Activated CD4-positive, alpha-beta T cell treated with anti-CD3 and anti-CD28 coated beads, Interleukin-2, amount 50 U/mL, for 48 hours (primary cell): ENCODE results near the gene WDSUB1.

Source experiments
- DNase-seq, 2 experiments: peaks; one replicate each; pipeline ENCODE4 v3.0.0-alpha.2; 2020

The WDSUB1 gene, protein sequence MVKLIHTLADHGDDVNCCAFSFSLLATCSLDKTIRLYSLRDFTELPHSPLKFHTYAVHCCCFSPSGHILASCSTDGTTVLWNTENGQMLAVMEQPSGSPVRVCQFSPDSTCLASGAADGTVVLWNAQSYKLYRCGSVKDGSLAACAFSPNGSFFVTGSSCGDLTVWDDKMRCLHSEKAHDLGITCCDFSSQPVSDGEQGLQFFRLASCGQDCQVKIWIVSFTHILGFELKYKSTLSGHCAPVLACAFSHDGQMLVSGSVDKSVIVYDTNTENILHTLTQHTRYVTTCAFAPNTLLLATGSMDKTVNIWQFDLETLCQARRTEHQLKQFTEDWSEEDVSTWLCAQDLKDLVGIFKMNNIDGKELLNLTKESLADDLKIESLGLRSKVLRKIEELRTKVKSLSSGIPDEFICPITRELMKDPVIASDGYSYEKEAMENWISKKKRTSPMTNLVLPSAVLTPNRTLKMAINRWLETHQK

GRCh38 chr2:159285929-159286708 is at the start of gene WDSUB1:
WDSUB1 (minus strand) TSS chr2:159286703; CDS start chr2:159283069, 3,634 bp downstream.
- peak; percentile 12 to 17 for DNase-seq

GRCh38 chr2:159326569-159327255 is 40.2 kb upstream of the WDSUB1 start:
- DNase-seq, result no peak

GRCh38 chr2:159322419-159322818 is 35.9 kb upstream of the WDSUB1 start:
- DNase-seq, result no peak

- no peak for DNase-seq
These were observed 31.0 kb upstream of the WDSUB1 start for GRCh38 chr2:159317392-159318088.

DNA sequence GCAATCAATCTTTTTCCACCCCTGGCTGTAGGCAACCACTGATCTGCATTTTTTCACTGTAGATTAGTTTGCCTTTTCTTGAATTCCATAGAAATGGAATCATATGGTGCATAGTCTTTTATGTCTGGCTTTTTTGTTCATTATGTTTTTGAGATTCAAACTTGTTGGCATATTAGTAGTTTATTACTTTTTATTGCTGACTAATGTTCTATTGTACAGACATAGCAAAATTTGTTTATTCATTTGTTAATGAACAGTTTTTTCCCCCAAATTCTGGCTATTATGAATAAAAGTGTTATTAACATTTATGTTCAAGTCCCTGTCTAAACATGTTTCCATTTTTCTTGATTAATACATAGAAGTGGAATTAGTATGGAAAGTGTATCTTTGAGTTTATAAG is 21.4 kb upstream of the WDSUB1 start:
- DNase-seq, result no peak

- no peak for DNase-seq
These were observed 14.1 kb upstream of the WDSUB1 start for GRCh38 chr2:159300586-159300985.

GRCh38 chr2:159298967-159299366 is 12.5 kb upstream of the WDSUB1 start:
- DNase-seq, result no peak

DNA sequence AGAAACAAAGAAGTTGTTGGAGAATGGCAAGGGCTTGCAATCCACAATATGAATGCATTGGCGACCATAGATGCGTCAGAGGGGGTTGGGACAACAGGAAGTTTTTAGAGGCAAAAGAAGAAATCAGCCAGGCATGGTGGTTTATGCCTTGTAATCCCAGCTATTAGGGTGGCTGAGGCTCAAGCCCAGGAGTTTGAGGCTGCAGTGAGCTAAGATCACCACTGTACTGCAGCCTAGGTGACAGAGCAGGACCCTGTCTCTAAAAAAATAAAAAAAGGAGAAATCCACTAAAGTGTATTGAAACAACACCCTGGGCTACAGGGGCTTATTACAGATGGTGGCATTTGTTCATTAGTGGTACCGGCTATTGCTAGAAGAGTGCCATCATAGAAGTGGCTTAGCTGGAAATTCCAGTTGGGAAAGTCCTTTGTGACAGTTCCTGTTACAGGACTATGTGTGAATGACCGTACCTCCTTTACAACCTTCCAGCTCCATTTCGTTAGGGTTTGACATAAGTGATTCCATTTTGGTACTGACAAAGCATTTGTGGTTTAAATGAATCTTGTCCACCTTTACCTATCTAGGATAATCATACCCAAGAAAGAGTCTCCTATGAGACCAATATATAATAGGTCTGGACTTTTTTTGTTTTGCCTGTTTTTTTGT is 10.7 kb upstream of the WDSUB1 start:
- DNase-seq, result no peak

DNA sequence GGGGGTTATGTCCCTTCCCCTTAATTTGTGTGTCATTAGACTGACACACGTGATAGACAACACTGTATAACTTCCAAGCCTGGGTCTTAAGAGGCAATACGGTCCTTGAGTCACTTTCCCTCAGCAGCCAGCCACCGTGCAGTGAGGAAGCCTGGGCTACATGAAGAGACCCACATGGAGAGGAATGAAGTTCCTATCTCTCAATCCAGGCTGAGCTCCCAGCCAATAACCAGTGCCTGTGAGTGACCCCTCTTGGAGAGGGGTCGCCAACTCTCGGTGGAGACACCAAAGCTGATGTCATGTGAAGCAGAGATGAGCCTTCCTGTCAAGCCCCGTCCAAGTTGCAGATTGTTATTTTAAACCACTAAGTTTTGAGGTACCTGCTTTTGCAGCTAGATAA is 5.7 kb upstream of the WDSUB1 start:
- DNase-seq, result no peak

DNA sequence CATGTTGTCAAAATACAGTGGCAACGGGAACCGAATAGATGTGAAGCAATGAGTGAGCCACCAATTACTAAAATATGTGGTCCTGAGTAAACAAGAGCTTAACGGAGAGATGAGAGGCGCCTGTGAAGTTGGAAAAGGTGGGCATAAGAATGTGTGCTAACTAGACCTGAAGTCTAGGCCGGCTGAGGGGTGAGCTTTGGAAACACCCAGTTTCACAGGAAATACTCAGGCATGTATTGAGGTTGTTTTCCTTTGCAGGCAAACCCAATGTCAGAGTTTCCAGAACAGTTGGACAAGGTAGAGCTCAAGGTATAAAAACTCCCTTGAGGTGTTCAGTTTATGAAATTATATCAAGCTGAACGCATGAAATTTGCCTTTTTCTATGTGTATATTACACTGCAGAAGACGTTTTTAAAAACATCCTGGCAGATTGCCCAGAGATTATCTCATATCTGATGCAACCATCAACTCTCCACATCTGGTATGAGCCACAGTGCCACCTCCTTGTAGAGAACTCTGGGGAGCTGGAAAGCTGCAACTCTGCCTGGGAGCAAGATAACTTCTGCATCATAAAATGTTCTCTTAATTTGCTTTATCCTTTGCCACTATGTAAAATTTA is 3.9 kb upstream of the WDSUB1 start:
- DNase-seq, result no peak

DNA sequence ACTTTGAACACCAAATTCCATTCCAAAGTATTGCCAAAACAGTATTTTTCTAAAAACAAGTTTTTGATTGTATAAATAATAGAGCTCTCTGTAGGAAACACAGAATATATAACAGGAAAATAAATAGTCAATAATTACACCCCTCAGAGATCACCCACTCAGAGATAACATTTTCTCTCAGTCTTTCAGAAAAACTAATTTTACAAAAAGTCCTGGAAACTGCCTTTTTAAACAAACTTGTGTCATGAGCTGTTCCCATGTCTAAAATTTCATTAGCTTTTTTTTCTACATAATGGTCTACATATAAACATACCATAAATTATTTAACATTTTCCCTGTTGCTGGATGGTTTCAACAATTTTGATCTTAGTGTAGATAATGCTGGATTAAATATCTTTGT is 1.2 kb upstream of the WDSUB1 start:
- DNase-seq, result no peak

GRCh38 chr2:159286709-159287441 is 372 bp upstream of the WDSUB1 start:
- DNase-seq, result peak; percentile 97 to 98

DNA sequence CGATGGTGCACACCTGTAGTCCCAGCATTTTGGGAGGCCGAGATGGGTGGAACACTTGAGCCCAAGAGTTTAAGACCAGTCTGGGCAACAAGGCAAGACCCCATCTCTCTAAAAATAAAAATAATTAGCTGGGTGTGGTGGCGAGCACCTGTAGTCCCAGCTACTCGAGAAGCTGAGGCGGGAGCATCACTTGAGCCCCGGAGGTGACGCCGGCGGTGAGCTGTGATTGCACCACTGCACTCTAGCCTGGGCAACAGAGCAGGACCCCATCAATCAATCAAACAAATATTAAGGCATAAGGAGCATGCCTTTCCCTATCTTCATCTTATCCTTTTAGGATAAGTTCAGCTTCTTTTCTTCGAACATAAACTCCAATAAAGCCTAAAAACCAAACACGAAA is 1.1 kb downstream of the WDSUB1 start:
- DNase-seq, result no peak

- DNase-seq, result no peak
These were observed 3.0 kb downstream of the WDSUB1 start for GRCh38 chr2:159283529-159283928.

DNA sequence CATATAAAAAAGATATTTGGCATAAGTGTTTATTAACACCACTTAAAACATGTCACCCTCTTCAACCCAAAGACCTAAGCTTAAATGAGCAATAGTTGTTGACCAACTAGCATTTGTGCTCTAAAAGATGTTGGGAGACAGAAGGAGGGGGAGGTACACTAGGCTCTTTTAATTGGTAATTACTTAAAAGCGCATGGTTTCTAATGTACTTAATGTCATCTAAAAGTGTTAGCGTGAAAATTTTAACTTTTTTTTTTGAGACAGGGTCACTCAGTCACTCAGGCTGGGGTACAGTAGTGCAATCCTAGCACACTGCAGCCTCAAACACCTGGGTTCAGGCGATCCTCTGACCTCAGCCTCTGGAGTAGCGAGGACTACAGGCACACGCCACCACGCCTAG is 5.5 kb downstream of the WDSUB1 start:
- DNase-seq, result no peak

DNA sequence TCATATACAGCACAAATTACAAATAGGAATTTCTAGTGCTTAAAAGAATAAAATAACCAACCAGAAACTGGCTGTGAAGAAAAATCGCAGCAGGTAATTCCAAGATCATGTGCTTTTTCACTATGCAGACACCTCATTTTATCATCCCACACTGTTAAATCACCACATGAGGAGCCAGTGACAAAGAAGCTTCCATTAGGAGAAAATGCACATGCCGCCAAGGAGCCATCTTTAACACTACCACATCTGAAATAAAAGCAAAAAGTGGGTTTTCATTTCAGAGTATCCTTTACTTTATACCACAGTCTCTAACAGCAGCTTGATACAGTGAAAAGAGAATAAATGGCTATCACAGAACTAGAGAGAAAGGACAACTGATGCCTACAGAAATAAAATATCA is 6.8 kb downstream of the WDSUB1 start:
- no peak for DNase-seq

DNA sequence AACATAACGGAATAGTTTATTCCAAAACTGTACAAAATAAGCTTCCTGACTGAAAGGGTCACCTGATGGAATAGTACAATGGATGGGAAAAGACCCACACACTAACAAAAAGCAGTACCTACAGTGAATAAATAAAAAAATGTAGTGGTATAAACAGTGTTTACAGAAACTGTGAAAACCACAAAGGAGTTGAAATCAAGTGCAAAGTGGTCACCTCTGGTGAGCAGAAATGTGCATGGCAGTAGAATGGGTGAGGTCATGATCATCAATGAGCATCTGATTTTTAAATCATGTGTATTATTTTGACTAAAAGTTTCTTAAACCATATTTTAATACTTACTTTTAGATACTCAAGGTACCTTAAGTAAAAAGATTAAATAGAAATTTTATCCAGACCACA is 11.4 kb downstream of the WDSUB1 start:
- DNase-seq, result no peak

GRCh38 chr2:159272156-159272555 is 14.3 kb downstream of the WDSUB1 start:
- no peak for DNase-seq

- DNase-seq, result no peak
These were observed 15.6 kb downstream of the WDSUB1 start for GRCh38 chr2:159270744-159271379.

DNA sequence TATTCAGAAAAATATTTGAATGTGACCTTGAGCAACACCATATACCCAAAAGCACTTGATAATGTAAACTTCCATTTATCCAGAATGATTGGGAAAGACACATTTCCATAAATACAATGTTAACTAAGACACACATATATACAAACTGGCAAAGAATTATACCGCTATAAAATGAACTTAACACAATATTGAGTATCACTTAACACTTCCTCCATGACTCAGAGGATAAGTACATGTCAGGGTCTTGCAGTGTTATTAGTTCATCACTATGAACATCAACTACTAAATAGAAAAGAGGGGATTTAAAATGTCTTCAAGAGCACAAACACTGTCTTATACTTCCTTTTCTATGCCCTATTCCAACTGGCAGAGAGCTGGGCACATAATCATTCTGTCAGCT is 18.6 kb downstream of the WDSUB1 start:
- no peak for DNase-seq

- no peak for DNase-seq
These were observed 19.9 kb downstream of the WDSUB1 start for GRCh38 chr2:159266554-159266953.
